Measurements from ENCODE around the gene FAM43A.

GRCh38 chr3:194730365-194730764 lies 44.7 kb downstream of the FAM43A start:
- TF ChIP-seq CTCF (conservative IDR thresholded peaks at IDR 0.05; ENCODE audit: low read length) (no peak), EZH2phosphoT487 (IDR thresholded peaks at IDR 0.05; ENCODE audit: borderline replicate concordance) (no peak)

All from Loucy (cell line).